ENCODE measurements around the gene NBEA.

NBEA gene

GRCh38 chr13:34939771-34940170 is 2.3 kb upstream of the NBEA start:
- WGBS (ENCODE audit: extremely low coverage, insufficient coverage, insufficient read length), result no CpG with 5 or more reads among the region's 1 CpG
- Histone ChIP-seq H4K8ac (ENCODE audit: low read depth, low read length) (no peak overlapping the region), H3K4ac (ENCODE audit: low read depth, low read length) (no peak overlapping the region), H3K9me3 (ENCODE audit: insufficient read depth, low read depth, low read length) (peaks cover 2% of the 10 kb centered on the region), H3K27ac (ENCODE audit: low read depth, low read length) (no peak overlapping the region), H2AK5ac (ENCODE audit: low read length) (no peak overlapping the region), H3K79me2 (ENCODE audit: control insufficient read depth, insufficient read depth, low read length, poor library complexity) (no peaks in the 10 kb centered on the region), H2BK12ac (ENCODE audit: low read length) (no peak overlapping the region), H3K36me3 (ENCODE audit: control insufficient read depth in 1 of 2, insufficient read depth in 2 of 2, low read length in 2 of 2) (no peaks in the 10 kb centered on the region), H3K4me2 (ENCODE audit: low read length) (no peak overlapping the region), H3K14ac (ENCODE audit: low read length) (no peak overlapping the region), H3K18ac (ENCODE audit: low read length) (no peak overlapping the region), H2BK120ac (ENCODE audit: insufficient read depth, low read length, poor library complexity) (no peak overlapping the region), H3K4me1 (ENCODE audit: control insufficient read depth in 1 of 2, insufficient read depth in 2 of 2, low read length in 2 of 2) (peaks cover 4 to 12% of the 10 kb centered on the region in 2 experiments), H3K79me1 (ENCODE audit: low read length) (no peaks in the 10 kb centered on the region), H3K23ac (ENCODE audit: low read length) (no peak overlapping the region), H3K9ac (ENCODE audit: low read length) (no peak overlapping the region), H4K12ac (ENCODE audit: low read depth, low read length) (no peak overlapping the region), H2AFZ (ENCODE audit: insufficient read depth, low read length, poor library complexity) (no peak overlapping the region), H4K91ac (ENCODE audit: low read depth, low read length) (no peak overlapping the region), H3K4me3 (ENCODE audit: low read depth, low read length) (no peak overlapping the region), H2BK5ac (ENCODE audit: low read depth, low read length, poor library complexity) (no peak overlapping the region), H3K27me3 (ENCODE audit: insufficient read depth, low read length) (peaks cover 16% of the 10 kb centered on the region)
- DNase-seq, result no peak

GRCh38 chr13:34941436-34941834 is 635 bp upstream of the NBEA start:
- DNase-seq, result no peak
- Histone ChIP-seq H3K4me3 (ENCODE audit: low read depth, low read length) (no peak overlapping the region), H2BK12ac (ENCODE audit: low read length) (no peak overlapping the region), H4K91ac (ENCODE audit: low read depth, low read length) (no peak overlapping the region), H2BK120ac (ENCODE audit: insufficient read depth, low read length, poor library complexity) (no peak overlapping the region), H3K14ac (ENCODE audit: low read length) (no peak overlapping the region), H3K27ac (ENCODE audit: low read depth, low read length) (no peak overlapping the region), H4K12ac (ENCODE audit: low read depth, low read length) (no peak overlapping the region), H2AFZ (ENCODE audit: insufficient read depth, low read length, poor library complexity) (peak overlapping the region; percentile 42), H4K8ac (ENCODE audit: low read depth, low read length) (no peak overlapping the region), H3K9me3 (ENCODE audit: insufficient read depth, low read depth, low read length) (peaks cover 2% of the 10 kb centered on the region), H3K27me3 (ENCODE audit: insufficient read depth, low read length) (peaks cover 16% of the 10 kb centered on the region), H2BK5ac (ENCODE audit: low read depth, low read length, poor library complexity) (no peak overlapping the region), H3K18ac (ENCODE audit: low read length) (no peak overlapping the region), H3K4me2 (ENCODE audit: low read length) (peak overlapping the region; percentile 65), H3K4ac (ENCODE audit: low read depth, low read length) (no peak overlapping the region), H3K23ac (ENCODE audit: low read length) (no peak overlapping the region), H3K79me2 (ENCODE audit: control insufficient read depth, insufficient read depth, low read length, poor library complexity) (no peaks in the 10 kb centered on the region), H3K4me1 (ENCODE audit: control insufficient read depth in 1 of 2, insufficient read depth in 2 of 2, low read length in 2 of 2) (peaks cover 4 to 12% of the 10 kb centered on the region in 2 experiments), H3K79me1 (ENCODE audit: low read length) (no peaks in the 10 kb centered on the region), H2AK5ac (ENCODE audit: low read length) (no peak overlapping the region), H3K36me3 (ENCODE audit: control insufficient read depth in 1 of 2, insufficient read depth in 2 of 2, low read length in 2 of 2) (no peaks in the 10 kb centered on the region), H3K9ac (ENCODE audit: low read length) (no peak overlapping the region)
- no CpG with 5 or more reads among the region's 13 CpGs for WGBS (ENCODE audit: extremely low coverage, insufficient coverage, insufficient read length)

- Histone ChIP-seq H3K9me3 (ENCODE audit: insufficient read depth, low read depth, low read length) (peaks cover 2% of the 10 kb centered on the region), H2AK5ac (ENCODE audit: low read length) (no peak overlapping the region), H3K4me2 (ENCODE audit: low read length) (peak overlapping the region; percentile 65), H3K23ac (ENCODE audit: low read length) (no peak overlapping the region), H3K4me1 (ENCODE audit: control insufficient read depth in 1 of 2, insufficient read depth in 2 of 2, low read length in 2 of 2) (peaks cover 4 to 12% of the 10 kb centered on the region in 2 experiments), H3K27me3 (ENCODE audit: insufficient read depth, low read length) (peaks cover 16% of the 10 kb centered on the region), H3K4me3 (ENCODE audit: low read depth, low read length) (peak overlapping the region; percentile 90), H4K91ac (ENCODE audit: low read depth, low read length) (no peak overlapping the region), H3K14ac (ENCODE audit: low read length) (no peak overlapping the region), H4K8ac (ENCODE audit: low read depth, low read length) (peak overlapping the region; percentile 80), H3K36me3 (ENCODE audit: control insufficient read depth in 1 of 2, insufficient read depth in 2 of 2, low read length in 2 of 2) (no peaks in the 10 kb centered on the region), H2AFZ (ENCODE audit: insufficient read depth, low read length, poor library complexity) (peak overlapping the region; percentile 61), H4K12ac (ENCODE audit: low read depth, low read length) (no peak overlapping the region), H3K9ac (ENCODE audit: low read length) (peak overlapping the region; percentile 40), H3K79me2 (ENCODE audit: control insufficient read depth, insufficient read depth, low read length, poor library complexity) (no peaks in the 10 kb centered on the region), H2BK5ac (ENCODE audit: low read depth, low read length, poor library complexity) (no peak overlapping the region), H2BK12ac (ENCODE audit: low read length) (no peak overlapping the region), H3K79me1 (ENCODE audit: low read length) (no peaks in the 10 kb centered on the region), H3K27ac (ENCODE audit: low read depth, low read length) (no peak overlapping the region), H3K4ac (ENCODE audit: low read depth, low read length) (no peak overlapping the region), H2BK120ac (ENCODE audit: insufficient read depth, low read length, poor library complexity) (no peak overlapping the region), H3K18ac (ENCODE audit: low read length) (no peak overlapping the region)
- DNase-seq, result no peak
- no CpG with 5 or more reads among the region's 62 CpGs for WGBS (ENCODE audit: extremely low coverage, insufficient coverage, insufficient read length)
These were observed 814 bp downstream of the NBEA start for GRCh38 chr13:34942732-34943435.

- Histone ChIP-seq H3K79me1 (ENCODE audit: low read length) (no peaks in the 10 kb centered on the region), H3K4me2 (ENCODE audit: low read length) (peak overlapping the region; percentile 65), H2BK5ac (ENCODE audit: low read depth, low read length, poor library complexity) (no peak overlapping the region), H2BK12ac (ENCODE audit: low read length) (no peak overlapping the region), H3K9ac (ENCODE audit: low read length) (no peak overlapping the region), H3K36me3 (ENCODE audit: control insufficient read depth in 1 of 2, insufficient read depth in 2 of 2, low read length in 2 of 2) (no peaks in the 10 kb centered on the region), H3K79me2 (ENCODE audit: control insufficient read depth, insufficient read depth, low read length, poor library complexity) (no peaks in the 10 kb centered on the region), H2AK5ac (ENCODE audit: low read length) (no peak overlapping the region), H3K4ac (ENCODE audit: low read depth, low read length) (no peak overlapping the region), H2AFZ (ENCODE audit: insufficient read depth, low read length, poor library complexity) (no peak overlapping the region), H3K14ac (ENCODE audit: low read length) (no peak overlapping the region), H4K8ac (ENCODE audit: low read depth, low read length) (no peak overlapping the region), H3K4me3 (ENCODE audit: low read depth, low read length) (no peak overlapping the region), H3K23ac (ENCODE audit: low read length) (no peak overlapping the region), H2BK120ac (ENCODE audit: insufficient read depth, low read length, poor library complexity) (no peak overlapping the region), H3K27ac (ENCODE audit: low read depth, low read length) (no peak overlapping the region), H3K4me1 (ENCODE audit: control insufficient read depth in 1 of 2, insufficient read depth in 2 of 2, low read length in 2 of 2) (peaks cover 4 to 12% of the 10 kb centered on the region in 2 experiments), H3K27me3 (ENCODE audit: insufficient read depth, low read length) (peaks cover 16% of the 10 kb centered on the region), H3K9me3 (ENCODE audit: insufficient read depth, low read depth, low read length) (peaks cover 2% of the 10 kb centered on the region), H4K91ac (ENCODE audit: low read depth, low read length) (no peak overlapping the region), H3K18ac (ENCODE audit: low read length) (no peak overlapping the region), H4K12ac (ENCODE audit: low read depth, low read length) (no peak overlapping the region)
- DNase-seq, result no peak
- no CpG with 5 or more reads among the region's 10 CpGs for WGBS (ENCODE audit: extremely low coverage, insufficient coverage, insufficient read length)
These were observed 1.6 kb downstream of the NBEA start for GRCh38 chr13:34943436-34944273.
